NCI-H460 (cell line): Measurements from ENCODE around the gene PCNX3. TPM values are rescaled to one million over a fixed set of nuclear protein-coding genes. Genes with fewer than 3 reads are reported as not detected.

Experiments used
- DNase-seq: peaks from one replicate; pipeline ENCODE4 v3.0.0-alpha.2; 2016; ENCODE audit warnings: low read depth; ENCODE audit errors: extremely low read depth
- total RNA-seq: library from RNA; depleted of rRNA; stranded (reverse); fragments of >200 nt; shearing (Covaris generic); gene quantifications from 2 replicates; pipeline ENCODE4 v1.2.3, GENCODE V29; 2014

Gene PCNX3
- total RNA-seq, 1 experiment from 2014 or later, result 12.3 TPM

GRCh38 chr11:65596520-65596919 lies 19.1 kb upstream of the PCNX3 start:
- no peak for DNase-seq

DNA sequence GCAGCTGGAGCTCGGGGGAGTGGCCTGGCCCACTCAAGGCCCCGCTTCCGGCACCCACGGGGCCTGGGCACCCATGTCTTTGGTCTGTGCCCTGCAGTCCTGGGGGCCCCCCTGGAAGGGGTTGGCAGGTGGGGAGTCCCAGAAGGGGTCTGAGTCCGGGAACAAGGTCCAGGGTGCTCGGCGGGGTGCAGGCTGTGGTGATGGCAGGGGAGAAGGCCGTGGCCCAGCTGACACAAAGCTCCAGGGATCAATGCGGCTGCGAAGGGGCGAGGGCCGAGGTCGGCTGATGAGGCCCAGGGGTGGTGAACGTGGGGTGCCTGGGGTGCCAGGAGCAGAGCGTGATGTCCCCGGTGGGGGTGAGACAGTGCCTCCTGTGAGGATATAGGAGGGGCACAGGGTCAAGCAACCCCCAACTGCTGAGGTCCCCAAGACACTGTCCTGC lies 17.3 kb upstream of the PCNX3 start:
- no peak for DNase-seq

- DNase-seq, result no peak
These were observed 16.2 kb upstream of the PCNX3 start for GRCh38 chr11:65599216-65599954.

GRCh38 chr11:65599955-65600246 lies 15.7 kb upstream of the PCNX3 start:
- no peak for DNase-seq

DNA sequence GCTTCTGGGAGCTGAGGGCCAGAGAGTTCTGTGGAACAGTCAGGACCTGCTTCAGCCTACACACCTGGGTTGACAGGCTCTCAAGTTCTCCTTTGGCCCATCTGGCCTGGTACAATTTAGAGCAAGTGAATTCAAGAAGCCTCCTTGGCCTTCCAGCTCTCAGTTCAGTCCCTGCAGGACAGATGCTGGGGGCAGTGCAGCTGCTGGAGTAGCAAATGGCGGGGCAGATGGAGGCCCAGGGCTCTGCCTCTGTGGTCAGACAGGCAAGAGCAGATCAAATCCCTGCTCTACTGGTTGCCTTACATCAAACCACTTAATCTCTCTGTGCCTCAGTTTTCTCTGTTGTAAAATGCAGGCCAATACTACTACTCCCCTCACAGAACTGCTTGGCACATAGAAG lies 11.3 kb upstream of the PCNX3 start:
- DNase-seq, result no peak

- peak; percentile 49 for DNase-seq
These were observed 8.5 kb upstream of the PCNX3 start for GRCh38 chr11:65606876-65607613.

GRCh38 chr11:65607614-65608426 lies 7.8 kb upstream of the PCNX3 start:
- no peak for DNase-seq

DNA sequence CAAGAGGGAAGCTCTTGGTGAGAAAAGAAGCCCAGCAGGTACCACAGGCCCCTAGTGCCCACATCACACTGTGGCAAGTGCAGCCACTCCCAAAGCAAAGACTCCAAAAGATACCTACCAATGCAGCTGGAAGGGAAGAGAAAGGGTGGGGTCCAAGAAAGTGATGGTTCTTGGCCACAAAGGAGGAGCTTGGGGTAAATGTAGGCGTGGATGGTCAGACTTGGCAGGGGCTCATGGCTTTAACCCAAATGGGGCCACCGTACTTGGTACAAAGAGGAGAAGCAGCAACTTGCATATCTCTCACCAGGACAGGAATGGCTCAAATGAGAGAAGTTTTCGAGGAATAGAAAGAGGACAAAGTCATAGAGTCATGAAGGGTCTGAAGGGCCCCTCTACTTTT lies 6.3 kb upstream of the PCNX3 start:
- DNase-seq, result no peak

DNA sequence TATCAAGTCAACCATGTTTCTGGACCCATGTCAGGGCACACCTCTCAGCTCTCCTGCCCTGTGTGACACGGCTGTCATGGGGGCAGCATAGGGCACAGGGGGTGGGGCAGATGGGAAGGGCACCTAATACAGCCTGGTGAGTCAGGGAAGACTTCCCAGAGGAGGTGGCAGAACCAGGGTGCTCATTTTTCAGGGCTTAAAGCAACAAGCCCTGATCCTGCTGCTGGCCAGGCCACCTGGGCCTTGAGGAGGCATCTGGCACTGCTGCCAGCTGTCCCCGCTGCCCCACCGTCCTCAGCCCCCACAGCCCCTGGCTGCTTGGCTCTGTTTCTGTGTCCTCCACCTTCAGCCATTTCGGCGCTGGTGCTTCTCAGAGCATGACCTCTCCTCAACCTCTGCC lies 5.9 kb upstream of the PCNX3 start:
- no peak for DNase-seq

- DNase-seq, result no peak
These were observed 5.2 kb upstream of the PCNX3 start for GRCh38 chr11:65610404-65610803.

GRCh38 chr11:65611028-65611757 lies 4.4 kb upstream of the PCNX3 start:
- DNase-seq, result no peak

- no peak for DNase-seq
These were observed 3.6 kb upstream of the PCNX3 start for GRCh38 chr11:65611758-65612603.

DNA sequence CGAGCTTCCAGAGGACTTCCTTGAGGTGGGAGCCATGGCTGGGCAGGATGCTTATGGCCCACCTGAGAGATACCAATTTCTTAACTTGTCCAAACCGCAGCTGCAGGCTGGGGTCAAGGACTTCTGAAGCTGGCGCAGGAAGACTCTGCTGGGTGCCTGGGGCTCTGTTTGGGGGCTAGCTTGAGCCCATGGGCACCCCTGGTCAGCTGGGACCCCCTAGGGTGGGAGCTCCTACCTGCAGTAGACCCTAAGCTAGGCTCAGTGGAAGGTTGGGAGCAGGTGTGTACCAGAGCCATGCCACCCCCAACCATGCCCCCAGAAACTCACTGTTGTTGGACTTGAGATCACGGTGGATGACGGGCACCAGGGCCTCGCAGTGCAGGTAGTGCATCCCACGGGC lies 2.9 kb upstream of the PCNX3 start:
- DNase-seq, result no peak

DNA sequence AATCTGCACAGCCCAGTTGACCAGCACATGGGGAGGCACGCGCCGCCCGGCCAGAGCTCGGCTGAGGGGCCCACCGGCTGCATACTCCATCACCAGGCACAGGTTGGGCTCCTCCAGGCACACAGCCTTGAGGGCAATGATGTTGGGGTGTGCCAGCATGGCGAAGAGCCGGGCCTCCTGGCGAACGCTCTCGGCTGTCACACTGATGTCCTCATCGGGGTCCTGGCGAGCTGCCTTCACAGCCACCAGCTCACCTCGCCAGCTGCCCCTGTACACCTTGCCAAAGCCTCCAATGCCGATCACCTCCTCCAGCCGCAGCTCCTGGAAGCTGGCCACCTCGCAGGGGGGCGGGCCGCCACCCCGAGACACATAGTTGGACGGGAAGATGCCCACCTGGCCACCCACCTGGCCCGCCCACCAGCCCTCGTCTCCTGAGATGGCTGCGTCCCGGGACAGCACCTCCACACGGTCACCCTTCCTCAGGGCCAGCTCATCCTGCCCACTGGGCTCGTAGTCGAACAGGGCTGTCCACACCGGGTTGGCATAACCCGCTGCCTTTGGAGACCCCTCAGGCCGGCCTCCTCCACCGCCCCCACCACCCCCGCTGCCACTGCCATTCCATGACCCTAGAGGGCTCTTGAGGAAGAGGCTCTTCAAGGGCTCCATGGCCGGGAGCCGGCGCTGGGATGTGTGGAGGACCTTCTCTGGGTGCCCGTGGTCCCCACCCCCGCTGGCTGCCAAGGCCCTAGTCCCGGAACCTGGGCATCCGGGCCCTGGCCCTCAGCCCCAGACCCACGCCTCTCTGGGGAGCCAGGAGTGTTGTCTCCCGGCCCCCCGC lies 2.3 kb upstream of the PCNX3 start:
- no peak for DNase-seq

DNA sequence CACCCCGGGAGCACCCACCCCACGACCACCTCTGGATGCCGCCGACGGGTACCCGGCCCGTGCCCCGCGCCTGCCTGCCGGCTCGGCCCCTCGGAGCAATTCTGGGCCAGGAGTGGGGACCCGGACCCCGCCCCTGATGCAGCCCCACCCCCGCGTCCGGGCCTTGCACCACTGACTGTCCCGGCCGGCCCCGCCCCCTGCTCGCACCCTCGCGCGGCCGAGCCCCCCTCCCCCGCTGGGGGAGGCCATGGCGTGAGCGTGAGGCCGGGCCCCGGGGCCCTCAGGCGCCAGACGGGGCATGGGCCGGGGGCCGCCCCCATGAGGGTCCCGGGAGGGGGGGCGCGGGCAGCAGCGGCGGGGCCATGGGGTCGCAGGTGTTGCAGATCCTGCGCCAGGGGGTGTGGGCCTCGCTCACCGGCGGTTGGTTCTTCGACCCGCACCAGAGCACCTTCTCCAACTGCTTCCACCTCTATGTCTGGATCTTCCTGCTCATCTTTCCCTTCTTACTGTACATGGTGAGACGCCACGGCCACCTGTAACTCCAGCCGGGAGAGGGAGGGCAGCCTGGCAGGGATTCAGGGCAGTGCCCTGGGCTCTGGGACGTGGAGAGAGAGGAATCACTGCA lies 486 bp downstream of the PCNX3 start:
- no peak for DNase-seq

- no peak for DNase-seq
These were observed 1.0 kb downstream of the PCNX3 start for GRCh38 chr11:65616575-65617001.

- no peak for DNase-seq
These were observed 1.7 kb downstream of the PCNX3 start for GRCh38 chr11:65617136-65617850.
